PFSK-1 (cell line): ENCODE measurements around the gene STIM1.

Experiments
- FOXP2 ChIP-seq: optimal IDR thresholded peaks from 2 replicates; pipeline ENCODE3; 2011; ENCODE audit warnings: borderline replicate concordance, control low read depth, inconsistent platforms; ENCODE audit not compliant: insufficient read depth; ENCODE audit errors: extremely low read length, extremely low read depth
- POLR2AphosphoS5 ChIP-seq: IDR thresholded peaks from 2 replicates; pipeline ENCODE4 v1.6.1; 2012; ENCODE audit warnings: low read depth, mild to moderate bottlenecking, control low read depth, low read length, moderate library complexity
- REST ChIP-seq, 2 experiments: IDR thresholded peaks; 2 replicates each; pipeline versions ENCODE4 v1.6.1 to v1.8.0; 2011 to 2012; ENCODE audit warnings: low read depth in 2 of 2, low read length in 2 of 2, control low read depth in 1 of 2, inconsistent platforms in 1 of 2, mild to moderate bottlenecking in 1 of 2, moderate library complexity in 1 of 2; ENCODE audit not compliant: insufficient read depth in 1 of 2
- SIN3A ChIP-seq: IDR thresholded peaks from 2 replicates; pipeline ENCODE4 v1.6.1; 2012; ENCODE audit warnings: mild to moderate bottlenecking, low read length, moderate library complexity, borderline replicate concordance; ENCODE audit not compliant: insufficient read depth
- TAF1 ChIP-seq: IDR thresholded peaks from 2 replicates; pipeline ENCODE4 v1.6.1; 2012; ENCODE audit warnings: low read length, control low read depth, borderline replicate concordance; ENCODE audit not compliant: insufficient read depth

The STIM1 gene

GRCh38 chr11:4030197-4030596, 174.7 kb downstream of the STIM1 start:
- TF ChIP-seq SIN3A = no peak
- no peak for TF ChIP-seq TAF1
- TF ChIP-seq FOXP2 = no peak
- no peak for TF ChIP-seq REST (IDR thresholded peaks at IDR 0.05; ENCODE audit: insufficient read depth in 1 of 2, low read depth in 2 of 2, low read length in 2 of 2)
- no peak for TF ChIP-seq POLR2AphosphoS5

GRCh38 chr11:4032097-4032496, 176.6 kb downstream of the STIM1 start:
- TF ChIP-seq TAF1 = no peak
- TF ChIP-seq POLR2AphosphoS5 = no peak
- no peak for TF ChIP-seq SIN3A
- TF ChIP-seq FOXP2 = no peak
- TF ChIP-seq REST (IDR thresholded peaks at IDR 0.05; ENCODE audit: insufficient read depth in 1 of 2, low read depth in 2 of 2, low read length in 2 of 2) = no peak

DNA sequence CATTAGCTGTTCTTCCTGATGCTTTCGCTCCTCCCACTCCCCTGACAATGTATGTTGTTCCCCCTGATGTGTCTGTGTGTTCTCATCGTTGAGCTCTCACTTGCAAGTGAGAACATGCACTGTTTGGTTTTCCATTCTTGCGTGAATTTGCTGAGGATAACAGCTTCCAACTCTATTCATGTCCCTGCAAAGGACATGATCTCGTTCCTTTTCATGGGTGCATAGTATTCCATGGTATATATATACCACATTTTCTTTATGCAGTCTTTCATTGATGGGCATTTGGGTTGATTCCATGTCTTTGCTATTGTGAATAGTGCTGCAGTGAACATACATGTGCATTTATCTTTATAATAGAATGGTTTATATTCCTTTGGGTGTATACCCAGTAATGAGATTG, 180.5 kb downstream of the STIM1 start:
- TF ChIP-seq TAF1 (no peak), POLR2AphosphoS5 (no peak), FOXP2 (no peak), REST (IDR thresholded peaks at IDR 0.05; ENCODE audit: insufficient read depth in 1 of 2, low read depth in 2 of 2, low read length in 2 of 2) (no peak)

DNA sequence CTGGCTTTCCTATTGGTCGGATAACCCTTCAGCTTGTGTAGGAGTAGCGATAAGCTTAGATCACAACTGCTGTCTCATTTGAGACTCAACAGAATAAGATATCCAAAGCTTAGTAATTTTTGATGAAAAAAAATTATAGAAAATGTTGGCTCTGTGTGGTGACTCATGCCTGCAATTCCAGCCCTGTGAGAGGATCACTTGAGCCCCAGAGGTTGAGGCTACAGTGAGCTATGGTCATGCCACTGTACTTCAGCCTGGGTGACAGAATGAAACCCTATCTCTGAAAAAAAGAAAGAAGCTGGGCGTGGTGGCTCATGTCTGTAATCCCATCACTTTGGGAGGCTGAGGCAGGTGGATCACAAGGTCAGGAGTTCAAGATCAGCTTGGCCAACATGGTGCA, 183.5 kb downstream of the STIM1 start:
- TF ChIP-seq POLR2AphosphoS5 (no peak), FOXP2 (no peak), REST (IDR thresholded peaks at IDR 0.05; ENCODE audit: insufficient read depth in 1 of 2, low read depth in 2 of 2, low read length in 2 of 2) (no peak), TAF1 (no peak), SIN3A (no peak)

- TF ChIP-seq SIN3A (no peak), TAF1 (no peak), FOXP2 (no peak), POLR2AphosphoS5 (no peak), REST (IDR thresholded peaks at IDR 0.05; ENCODE audit: insufficient read depth in 1 of 2, low read depth in 2 of 2, low read length in 2 of 2) (no peak)
These were observed 185.0 kb downstream of the STIM1 start for GRCh38 chr11:4040461-4040860.
